ENCODE measurements around the gene SOBP.

- TF ChIP-seq GATA2 (IDR thresholded peaks at IDR 0.05; ENCODE audit: low read depth, low read length) (no peak), GATA3 (IDR thresholded peaks at IDR 0.05; ENCODE audit: low read depth, low read length) (no peak)
Observed at GRCh38 chr6:107646176-107646575, 156.3 kb downstream of the SOBP start.

Measured in SH-SY5Y (cell line).